Right atrium auricular region (tissue), 2 donors: ENCODE measurements around the gene PDE6G. TPM values are rescaled to one million over a fixed set of nuclear protein-coding genes. Genes with fewer than 3 reads are reported as not detected.

ENCODE experiments used
- DNase-seq: peaks from one replicate; pipeline ENCODE4 v3.0.0-alpha.2; 2019; ENCODE audit warnings: low spot score
- H3K27ac ChIP-seq, 2 donors: fragments of 200-600 bp; sonication (generic); 1 replicate in 1 of 2; 2 replicates in 1 of 2; pipeline ENCODE4 v1.5.1; 2016 to 2019
- H3K27me3 ChIP-seq, 2 donors: fragments of 200-600 bp; sonication (generic); one replicate each; pipeline versions ENCODE4 v1.5.1 to v1.6.0; 2017 to 2019
- H3K36me3 ChIP-seq: fragments of 200-600 bp; sonication (generic); one replicate; pipeline ENCODE4 v1.5.1; 2016
- H3K4me1 ChIP-seq, 2 donors: fragments of 200-600 bp; sonication (generic); one replicate each; pipeline versions ENCODE4 v1.5.1 to v1.6.0; 2017 to 2019
- H3K4me3 ChIP-seq, 2 donors: fragments of 200-600 bp; sonication (generic); 1 replicate in 1 of 2; 2 replicates in 1 of 2; pipeline ENCODE4 v1.5.1; 2017 to 2019; ENCODE audit warnings: mild to moderate bottlenecking in 1 of 2, moderate library complexity in 1 of 2
- H3K9me3 ChIP-seq, 2 donors: fragments of 200-600 bp; sonication (generic); one replicate each; pipeline ENCODE4 v1.5.1; 2019
- CTCF ChIP-seq, 2 donors: fragments of 200-600 bp; sonication (generic); IDR thresholded peaks; one replicate each; pipeline ENCODE4 v1.5.1; 2019; ENCODE audit warnings: antibody characterized with exemption in 2 of 2
- total RNA-seq, 2 donors: library from RNA; depleted of rRNA; stranded (reverse); fragments of >200 nt; gene quantifications; one replicate each; pipeline ENCODE4 v1.1.0, GENCODE V29; 2016

Gene PDE6G
- total RNA-seq, 2 donors from 2014 or later = not detected

DNA sequence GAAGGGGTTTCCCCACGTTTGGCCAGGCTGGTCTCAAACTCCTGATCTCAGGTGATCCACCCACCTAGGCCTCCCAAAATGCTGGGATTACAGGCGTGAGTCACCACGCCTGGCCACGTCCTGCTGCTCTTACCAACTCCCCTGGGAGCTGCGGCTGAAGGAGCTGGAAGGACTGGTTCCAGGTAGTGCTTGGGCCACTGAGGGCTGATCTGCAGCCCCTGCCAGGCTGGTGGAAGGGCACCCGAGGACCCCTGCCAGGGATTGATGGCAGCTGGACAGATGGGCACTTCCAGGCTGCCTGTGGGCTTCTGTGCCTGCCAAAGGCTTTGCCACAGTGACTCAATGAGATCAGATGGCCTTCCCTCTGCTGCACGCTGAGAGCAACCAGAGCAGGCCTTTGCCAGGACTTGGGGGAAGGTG is 7.7 kb upstream of the PDE6G start:
- Histone ChIP-seq H3K27ac (no peak overlapping the region), H3K4me3 (no peak overlapping the region), H3K36me3 (no peaks in the 10 kb centered on the region), H3K4me1 (peaks cover 0 to 29% of the 10 kb centered on the region in 2 donors), H3K9me3 (no peaks in the 10 kb centered on the region), H3K27me3 (no peaks in the 10 kb centered on the region)
- no peak for TF ChIP-seq CTCF (IDR thresholded peaks at IDR 0.05)
- no peak for DNase-seq

- no peak for TF ChIP-seq CTCF (IDR thresholded peaks at IDR 0.05)
- Histone ChIP-seq H3K4me3 (no peak overlapping the region), H3K27me3 (no peaks in the 10 kb centered on the region), H3K9me3 (no peaks in the 10 kb centered on the region), H3K4me1 (peaks cover 0 to 15% of the 10 kb centered on the region in 2 donors), H3K27ac (no peak overlapping the region), H3K36me3 (no peaks in the 10 kb centered on the region)
- DNase-seq = no peak
These were observed 5.7 kb upstream of the PDE6G start for GRCh38 chr17:81662002-81662401.

GRCh38 chr17:81660441-81660840 is 4.1 kb upstream of the PDE6G start:
- Histone ChIP-seq H3K27me3 (no peaks in the 10 kb centered on the region), H3K36me3 (no peaks in the 10 kb centered on the region), H3K4me1 (peaks cover 0 to 6% of the 10 kb centered on the region in 2 donors), H3K27ac (no peak overlapping the region), H3K4me3 (no peak overlapping the region), H3K9me3 (no peaks in the 10 kb centered on the region)
- DNase-seq = no peak
- TF ChIP-seq CTCF (IDR thresholded peaks at IDR 0.05) = no peak

DNA sequence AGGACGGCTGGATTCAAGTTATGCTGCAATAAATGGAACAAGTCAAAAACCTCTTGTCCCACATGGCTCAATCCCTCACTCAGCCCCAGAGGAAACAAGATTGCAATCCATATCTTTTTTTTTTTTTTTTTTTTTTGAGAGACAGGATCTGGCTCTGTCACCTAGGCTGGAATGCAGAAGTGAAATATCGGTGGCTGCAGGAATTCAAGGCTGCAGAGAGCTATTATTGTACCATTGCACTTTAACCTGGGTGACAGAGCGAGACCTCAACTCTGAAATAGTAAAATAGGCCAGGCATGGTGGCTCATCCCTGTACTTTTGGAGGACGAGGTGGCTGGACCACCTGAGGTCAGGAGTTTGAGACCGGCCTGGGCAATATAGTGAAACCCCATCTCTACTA is 2.7 kb upstream of the PDE6G start:
- no peak overlapping the region for H3K4me3 ChIP-seq
- TF ChIP-seq CTCF (IDR thresholded peaks at IDR 0.05) = no peak
- no peaks in the 10 kb centered on the region for H3K27me3 ChIP-seq
- no peaks in the 10 kb centered on the region for H3K4me1 ChIP-seq
- no peaks in the 10 kb centered on the region for H3K36me3 ChIP-seq
- DNase-seq = no peak
- H3K27ac ChIP-seq = no peak overlapping the region
- H3K9me3 ChIP-seq = no peaks in the 10 kb centered on the region

DNA sequence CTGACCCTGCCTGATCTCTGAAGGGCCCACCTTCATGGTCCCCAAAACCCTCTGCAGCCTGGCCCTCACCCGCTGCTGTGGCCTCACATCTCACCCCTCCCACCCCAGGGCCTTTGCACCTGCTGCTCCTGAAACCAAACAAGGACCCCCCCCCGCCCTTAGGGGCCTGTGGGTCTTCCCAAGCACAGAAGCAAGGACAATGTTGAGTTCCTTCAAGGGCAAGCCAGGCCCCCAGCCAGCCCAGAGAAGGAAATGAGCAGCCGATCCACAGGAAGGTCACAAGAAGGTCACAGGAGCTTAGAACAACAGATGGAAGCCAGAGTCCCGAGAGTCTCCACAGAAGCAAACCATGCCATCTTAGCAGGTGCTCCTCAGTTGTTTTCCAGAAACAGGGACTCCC is 493 bp upstream of the PDE6G start:
- Histone ChIP-seq H3K27ac (no peak overlapping the region), H3K4me1 (no peaks in the 10 kb centered on the region), H3K27me3 (no peaks in the 10 kb centered on the region), H3K36me3 (no peaks in the 10 kb centered on the region), H3K9me3 (no peaks in the 10 kb centered on the region), H3K4me3 (no peak overlapping the region)
- no peak for TF ChIP-seq CTCF (IDR thresholded peaks at IDR 0.05)
- no peak for DNase-seq

- no peaks in the 10 kb centered on the region for H3K36me3 ChIP-seq
These were observed 794 bp downstream of the PDE6G start for GRCh38 chr17:81655378-81656117.

More at GRCh38 chr17:81655378-81656117, 794 bp downstream of the PDE6G start:
- H3K27ac ChIP-seq = no peak overlapping the region
- no peak for DNase-seq
- no peak for TF ChIP-seq CTCF (IDR thresholded peaks at IDR 0.05)
- H3K4me3 ChIP-seq = no peak overlapping the region
- H3K9me3 ChIP-seq = no peaks in the 10 kb centered on the region
- no peaks in the 10 kb centered on the region for H3K4me1 ChIP-seq
- no peaks in the 10 kb centered on the region for H3K27me3 ChIP-seq
